Thoracic aorta (tissue), 2 donors: ENCODE data around the gene AMZ2. TPM values are rescaled to one million over a fixed set of nuclear protein-coding genes. Genes with fewer than 3 reads are reported as not detected.
"Not testable (repeated sequence)": the region's sequence is repeated elsewhere in the genome, so short reads cannot be mapped to it uniquely, and the experiment has no call there.

ENCODE experiments used
- ATAC-seq: fragments of 150-250 bp; one replicate; pipeline ENCODE4 v1.8.0; 2017; ENCODE audit warnings: low read depth; ENCODE audit not compliant: insufficient number of reproducible peaks, low FRiP score
- DNase-seq: peaks from one replicate; pipeline ENCODE4 v3.0.0-alpha.2; 2020; ENCODE audit warnings: low spot score
- H3K27ac ChIP-seq, 2 donors: fragments of 200-600 bp; sonication (generic); 1 replicate in 1 of 2; 2 replicates in 1 of 2; pipeline ENCODE4 v1.5.1; 2016; ENCODE audit warnings: mild to moderate bottlenecking in 2 of 2, moderate library complexity in 2 of 2
- H3K27me3 ChIP-seq: fragments of 200-600 bp; sonication (generic); replicated peaks from 2 replicates; pipeline ENCODE4 v1.6.0; 2016; ENCODE audit warnings: mild to moderate bottlenecking; ENCODE audit not compliant: insufficient read depth
- H3K36me3 ChIP-seq: fragments of 200-600 bp; sonication (generic); one replicate; pipeline ENCODE4 v1.5.1; 2016
- H3K4me1 ChIP-seq, 2 donors: fragments of 200-600 bp; sonication (generic); 1 replicate in 1 of 2; 2 replicates in 1 of 2; pipeline versions ENCODE4 v1.5.1 to v1.6.0; 2016; ENCODE audit warnings: low read depth in 2 of 2, mild to moderate bottlenecking in 1 of 2; ENCODE audit not compliant: control insufficient read depth in 1 of 2
- H3K4me3 ChIP-seq: fragments of 200-600 bp; sonication (generic); 2 replicates; pipeline ENCODE4 v1.5.1; 2016; ENCODE audit warnings: mild to moderate bottlenecking
- H3K9me3 ChIP-seq: fragments of 200-600 bp; sonication (generic); 2 replicates; pipeline ENCODE4 v1.5.1; 2016
- total RNA-seq, 2 donors: library from RNA; depleted of rRNA; stranded (reverse); fragments of >200 nt; gene quantifications; one replicate each; pipeline versions ENCODE4 v1.1.0 to v1.2.3, GENCODE V29; 2016
- TF ChIP-seq, protein P1 (sequence below): fragments of 200-600 bp; sonication (generic); IDR thresholded peaks from one replicate; pipeline ENCODE4 v1.5.1; 2019; ENCODE audit warnings: antibody characterized with exemption

Gene AMZ2
- total RNA-seq, 2 donors from 2014 or later: 28.7 to 42.6 TPM

GRCh38 chr17:68222606-68223005 is 25.2 kb upstream of the AMZ2 start:
- Histone ChIP-seq H3K27ac (no peak overlapping the region), H3K27me3 (no peaks in the 10 kb centered on the region), H3K4me1 (no peaks in the 10 kb centered on the region), H3K36me3 (no peaks in the 10 kb centered on the region), H3K4me3 (no peak overlapping the region), H3K9me3 (no peaks in the 10 kb centered on the region)
- DNase-seq (no peak), ATAC-seq (no peak)
- TF ChIP-seq, protein P1, sequence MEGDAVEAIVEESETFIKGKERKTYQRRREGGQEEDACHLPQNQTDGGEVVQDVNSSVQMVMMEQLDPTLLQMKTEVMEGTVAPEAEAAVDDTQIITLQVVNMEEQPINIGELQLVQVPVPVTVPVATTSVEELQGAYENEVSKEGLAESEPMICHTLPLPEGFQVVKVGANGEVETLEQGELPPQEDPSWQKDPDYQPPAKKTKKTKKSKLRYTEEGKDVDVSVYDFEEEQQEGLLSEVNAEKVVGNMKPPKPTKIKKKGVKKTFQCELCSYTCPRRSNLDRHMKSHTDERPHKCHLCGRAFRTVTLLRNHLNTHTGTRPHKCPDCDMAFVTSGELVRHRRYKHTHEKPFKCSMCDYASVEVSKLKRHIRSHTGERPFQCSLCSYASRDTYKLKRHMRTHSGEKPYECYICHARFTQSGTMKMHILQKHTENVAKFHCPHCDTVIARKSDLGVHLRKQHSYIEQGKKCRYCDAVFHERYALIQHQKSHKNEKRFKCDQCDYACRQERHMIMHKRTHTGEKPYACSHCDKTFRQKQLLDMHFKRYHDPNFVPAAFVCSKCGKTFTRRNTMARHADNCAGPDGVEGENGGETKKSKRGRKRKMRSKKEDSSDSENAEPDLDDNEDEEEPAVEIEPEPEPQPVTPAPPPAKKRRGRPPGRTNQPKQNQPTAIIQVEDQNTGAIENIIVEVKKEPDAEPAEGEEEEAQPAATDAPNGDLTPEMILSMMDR: no peak

- not testable (repeated sequence) for H3K4me3 ChIP-seq, H3K27me3 ChIP-seq, H3K27ac ChIP-seq, H3K9me3 ChIP-seq, ATAC-seq, H3K4me1 ChIP-seq, DNase-seq, H3K36me3 ChIP-seq
Observed at GRCh38 chr17:68225055-68225454, 22.8 kb upstream of the AMZ2 start.

- DNase-seq, H3K27me3 ChIP-seq, H3K27ac ChIP-seq, H3K4me3 ChIP-seq, H3K4me1 ChIP-seq, H3K36me3 ChIP-seq, H3K9me3 ChIP-seq, ATAC-seq: not testable (repeated sequence)
Observed at GRCh38 chr17:68228039-68228680, 19.7 kb upstream of the AMZ2 start.

DNA sequence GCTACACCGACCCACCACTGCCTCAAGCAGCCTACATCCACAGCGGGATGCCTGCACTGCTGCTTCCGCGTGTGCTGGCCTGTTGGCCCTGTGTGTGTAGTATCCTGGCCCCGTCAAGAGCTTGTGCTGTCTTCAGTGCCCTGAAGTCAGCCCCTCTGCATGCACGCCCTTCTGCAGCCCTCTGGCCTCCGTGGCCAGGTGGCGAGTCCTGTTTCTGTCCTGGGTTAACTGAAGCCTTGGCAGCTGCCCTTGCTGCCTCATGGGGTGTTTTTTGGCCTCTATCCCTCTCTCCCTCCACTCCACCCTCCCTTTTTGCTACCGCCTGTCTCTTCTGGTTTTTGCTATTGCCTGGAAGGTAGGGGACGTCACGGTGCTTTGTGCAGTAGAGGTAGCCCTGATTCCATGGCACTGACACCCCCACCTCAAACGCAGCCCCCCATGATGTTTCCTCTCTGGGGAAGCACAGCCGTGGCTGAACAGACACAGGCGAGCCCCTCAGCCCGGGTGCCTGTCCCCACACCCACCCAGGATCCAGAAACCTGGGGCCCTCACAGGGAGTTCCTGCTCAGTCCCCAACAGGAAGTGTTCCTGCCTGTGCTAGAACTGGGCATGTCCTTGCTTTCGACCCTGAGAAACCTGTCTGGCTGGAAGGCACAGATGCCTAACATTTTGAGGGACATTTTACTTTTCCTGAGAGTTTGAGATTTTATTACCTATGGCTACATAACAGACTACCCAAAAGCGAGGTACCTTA is 18.8 kb upstream of the AMZ2 start:
- Histone ChIP-seq H3K27me3 (no peaks in the 10 kb centered on the region), H3K9me3 (no peaks in the 10 kb centered on the region), H3K36me3 (no peaks in the 10 kb centered on the region), H3K4me3 (no peak overlapping the region), H3K4me1 (no peaks in the 10 kb centered on the region), H3K27ac (no peak overlapping the region)
- no peak for DNase-seq
- ATAC-seq: no peak
- TF ChIP-seq, protein P1: no peak

- Histone ChIP-seq H3K27me3 (no peaks in the 10 kb centered on the region), H3K27ac (no peak overlapping the region), H3K4me3 (no peak overlapping the region), H3K4me1 (peaks cover 0 to 2% of the 10 kb centered on the region in 2 donors), H3K36me3 (no peaks in the 10 kb centered on the region), H3K9me3 (no peaks in the 10 kb centered on the region)
- TF ChIP-seq, protein P1: no peak
- ATAC-seq (no peak), DNase-seq (no peak)
Observed at GRCh38 chr17:68229619-68230018, 18.2 kb upstream of the AMZ2 start.

- not testable (repeated sequence) for H3K36me3 ChIP-seq, H3K4me1 ChIP-seq, H3K9me3 ChIP-seq, DNase-seq, H3K27ac ChIP-seq, H3K27me3 ChIP-seq, ATAC-seq, H3K4me3 ChIP-seq
Observed at GRCh38 chr17:68231131-68231530, 16.7 kb upstream of the AMZ2 start.
